ENCODE data around the gene ZBTB48.

DNA sequence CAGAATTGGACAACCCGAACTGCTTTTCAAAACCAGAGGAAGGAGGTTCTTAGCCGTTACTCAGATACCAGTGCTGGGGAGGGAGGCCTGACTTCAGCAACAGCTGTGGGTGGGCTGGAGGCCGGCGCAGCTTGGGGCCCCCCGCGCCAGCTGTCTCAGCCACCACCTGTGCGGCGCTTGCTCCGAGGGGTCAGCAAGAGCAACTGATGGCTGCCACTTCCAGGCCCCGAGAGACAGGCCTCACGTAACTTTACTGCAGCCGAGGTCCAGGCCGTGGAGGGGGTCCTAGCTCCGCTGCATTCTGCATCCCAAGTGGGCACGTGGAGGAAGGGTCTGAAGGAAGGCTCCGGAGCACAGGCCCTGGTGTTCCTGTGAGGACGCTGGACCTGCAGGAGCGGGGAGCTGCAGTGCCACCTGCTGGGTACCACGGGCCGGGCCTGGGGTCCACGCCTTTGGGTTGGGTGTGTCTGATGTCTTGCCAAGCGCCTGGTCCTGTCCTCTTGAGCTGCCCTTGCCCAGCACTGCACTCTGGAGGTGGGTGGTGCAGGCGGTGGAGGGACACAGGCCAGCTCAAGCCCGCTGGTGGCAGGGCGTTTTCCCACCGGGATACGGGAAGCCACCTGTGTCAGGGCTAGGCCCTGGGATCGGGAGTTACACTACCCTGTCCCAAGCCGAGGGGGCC, 54.7 kb downstream of the ZBTB48 start:
- TF ChIP-seq, protein P1, sequence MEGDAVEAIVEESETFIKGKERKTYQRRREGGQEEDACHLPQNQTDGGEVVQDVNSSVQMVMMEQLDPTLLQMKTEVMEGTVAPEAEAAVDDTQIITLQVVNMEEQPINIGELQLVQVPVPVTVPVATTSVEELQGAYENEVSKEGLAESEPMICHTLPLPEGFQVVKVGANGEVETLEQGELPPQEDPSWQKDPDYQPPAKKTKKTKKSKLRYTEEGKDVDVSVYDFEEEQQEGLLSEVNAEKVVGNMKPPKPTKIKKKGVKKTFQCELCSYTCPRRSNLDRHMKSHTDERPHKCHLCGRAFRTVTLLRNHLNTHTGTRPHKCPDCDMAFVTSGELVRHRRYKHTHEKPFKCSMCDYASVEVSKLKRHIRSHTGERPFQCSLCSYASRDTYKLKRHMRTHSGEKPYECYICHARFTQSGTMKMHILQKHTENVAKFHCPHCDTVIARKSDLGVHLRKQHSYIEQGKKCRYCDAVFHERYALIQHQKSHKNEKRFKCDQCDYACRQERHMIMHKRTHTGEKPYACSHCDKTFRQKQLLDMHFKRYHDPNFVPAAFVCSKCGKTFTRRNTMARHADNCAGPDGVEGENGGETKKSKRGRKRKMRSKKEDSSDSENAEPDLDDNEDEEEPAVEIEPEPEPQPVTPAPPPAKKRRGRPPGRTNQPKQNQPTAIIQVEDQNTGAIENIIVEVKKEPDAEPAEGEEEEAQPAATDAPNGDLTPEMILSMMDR (IDR thresholded peaks at IDR 0.05; ENCODE audit: low read depth, low read length) = peak; percentile 47
- no peak for TF ChIP-seq POLR2A (IDR thresholded peaks at IDR 0.05; ENCODE audit: extremely low read depth, insufficient read length)
- TF ChIP-seq, protein P2, sequence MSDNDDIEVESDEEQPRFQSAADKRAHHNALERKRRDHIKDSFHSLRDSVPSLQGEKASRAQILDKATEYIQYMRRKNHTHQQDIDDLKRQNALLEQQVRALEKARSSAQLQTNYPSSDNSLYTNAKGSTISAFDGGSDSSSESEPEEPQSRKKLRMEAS (IDR thresholded peaks at IDR 0.05; ENCODE audit: low read depth, low read length) = no peak

All from NB4 (cell line).